ENCODE data around the gene CFTR. TPM values are rescaled to one million over a fixed set of nuclear protein-coding genes. Genes with fewer than 3 reads are reported as not detected.
"Not testable (repeated sequence)": the region's sequence is repeated elsewhere in the genome, so short reads cannot be mapped to it uniquely, and the experiment has no call there.

The CFTR gene
- total RNA-seq (2014; rRNA removed; shearing (Covaris generic)): not detected in 2 replicates

- DNase-seq (ENCODE audit: low spot score): no peak
- in situ Hi-C loops (cut with HindIII; ENCODE audit: low sequenced_read_pairs): no loop called here
These were observed at the start of gene CFTR for GRCh38 chr7:117479225-117480054. Gene CFTR, plus strand, starts transcription at chr7:117480025. Its CDS starts 70 bp downstream, at chr7:117480095.

GRCh38 chr7:117435475-117436043, 44.3 kb upstream of the CFTR start:
- DNase-seq (ENCODE audit: low spot score): no peak
- in situ Hi-C loops (cut with HindIII; ENCODE audit: low sequenced_read_pairs): no loop called here

GRCh38 chr7:117444646-117445045, 35.2 kb upstream of the CFTR start:
- in situ Hi-C loops (cut with HindIII; ENCODE audit: low sequenced_read_pairs): no loop called here
- no peak for DNase-seq (ENCODE audit: low spot score)

- in situ Hi-C loops (cut with HindIII; ENCODE audit: low sequenced_read_pairs): no loop called here
- no peak for DNase-seq (ENCODE audit: low spot score)
These were observed 34.6 kb upstream of the CFTR start for GRCh38 chr7:117445206-117445605.

GRCh38 chr7:117446220-117446815, 33.5 kb upstream of the CFTR start:
- in situ Hi-C loops (cut with HindIII; ENCODE audit: low sequenced_read_pairs): no loop called here

GRCh38 chr7:117448655-117449054, 31.2 kb upstream of the CFTR start:
- in situ Hi-C loops (cut with HindIII; ENCODE audit: low sequenced_read_pairs): no loop called here
- no peak for DNase-seq (ENCODE audit: low spot score)

More at GRCh38 chr7:117446220-117446815, 33.5 kb upstream of the CFTR start:
- DNase-seq (ENCODE audit: low spot score): no peak

- in situ Hi-C loops (cut with HindIII; ENCODE audit: low sequenced_read_pairs): no loop called here
- peak; percentile 16 for DNase-seq (ENCODE audit: low spot score)
These were observed 20.7 kb upstream of the CFTR start for GRCh38 chr7:117458977-117459583.

GRCh38 chr7:117459735-117460134, 20.1 kb upstream of the CFTR start:
- no peak for DNase-seq (ENCODE audit: low spot score)
- in situ Hi-C loops (cut with HindIII; ENCODE audit: low sequenced_read_pairs): no loop called here

GRCh38 chr7:117460815-117461214, 19.0 kb upstream of the CFTR start:
- DNase-seq (ENCODE audit: low spot score); in situ Hi-C loops (cut with HindIII; ENCODE audit: low sequenced_read_pairs): not testable (repeated sequence)

- DNase-seq (ENCODE audit: low spot score): no peak
- in situ Hi-C loops (cut with HindIII; ENCODE audit: low sequenced_read_pairs): no loop called here
These were observed 11.7 kb upstream of the CFTR start for GRCh38 chr7:117468174-117468573.

GRCh38 chr7:117470777-117471176, 9.0 kb upstream of the CFTR start:
- in situ Hi-C loops (cut with HindIII; ENCODE audit: low sequenced_read_pairs): no loop called here
- DNase-seq (ENCODE audit: low spot score): no peak

GRCh38 chr7:117472335-117472734, 7.5 kb upstream of the CFTR start:
- DNase-seq (ENCODE audit: low spot score): no peak
- in situ Hi-C loops (cut with HindIII; ENCODE audit: low sequenced_read_pairs): no loop called here

- DNase-seq (ENCODE audit: low spot score): no peak
- in situ Hi-C loops (cut with HindIII; ENCODE audit: low sequenced_read_pairs): no loop called here
These were observed 3.1 kb upstream of the CFTR start for GRCh38 chr7:117476557-117477215.

GRCh38 chr7:117478836-117479224, 995 bp upstream of the CFTR start:
- in situ Hi-C loops (cut with HindIII; ENCODE audit: low sequenced_read_pairs): no loop called here
- DNase-seq (ENCODE audit: low spot score): no peak

GRCh38 chr7:117480055-117480362, 184 bp downstream of the CFTR start:
- DNase-seq (ENCODE audit: low spot score): no peak
- in situ Hi-C loops (cut with HindIII; ENCODE audit: low sequenced_read_pairs): no loop called here

- in situ Hi-C loops (cut with HindIII; ENCODE audit: low sequenced_read_pairs): no loop called here
- DNase-seq (ENCODE audit: low spot score): no peak
These were observed 1.2 kb downstream of the CFTR start for GRCh38 chr7:117480978-117481377.

- in situ Hi-C loops (cut with HindIII; ENCODE audit: low sequenced_read_pairs): no loop called here
- no peak for DNase-seq (ENCODE audit: low spot score)
These were observed 5.3 kb downstream of the CFTR start for GRCh38 chr7:117485118-117485620.

- in situ Hi-C loops (cut with HindIII; ENCODE audit: low sequenced_read_pairs): no loop called here
- DNase-seq (ENCODE audit: low spot score): no peak
These were observed 9.2 kb downstream of the CFTR start for GRCh38 chr7:117489016-117489415.

GRCh38 chr7:117489430-117489829, 9.6 kb downstream of the CFTR start:
- in situ Hi-C loops (cut with HindIII; ENCODE audit: low sequenced_read_pairs): no loop called here
- DNase-seq (ENCODE audit: low spot score): no peak
